Astrocyte (in vitro differentiated cells and primary cell): ENCODE results near the gene LRRC26. TPM values are rescaled to one million over a fixed set of nuclear protein-coding genes. Genes with fewer than 3 reads are reported as not detected.

Source experiments
- DNase-seq: peaks from one replicate; pipeline ENCODE4 v3.0.0-alpha.2; 2010; ENCODE audit warnings: low read depth
- FAIRE-seq: peaks from 2 replicates; lab custom pipeline; 2011; peaks lifted over from hg19 to GRCh38; lab: Jason Lieb, UNC
- H2AFZ ChIP-seq: 2 replicates; pipeline ENCODE4 v1.6.0; 2012; ENCODE audit warnings: low read depth, low read length, inconsistent platforms
- H3K27ac ChIP-seq: 2 replicates; pipeline ENCODE4 v1.5.1; 2011; ENCODE audit warnings: low read depth, low read length, inconsistent platforms
- H3K27me3 ChIP-seq: 2 replicates; pipeline ENCODE4 v1.6.0; 2011; ENCODE audit warnings: low read length, inconsistent platforms; ENCODE audit not compliant: insufficient read depth
- H3K36me3 ChIP-seq: 2 replicates; pipeline ENCODE4 v1.5.1; 2011; ENCODE audit warnings: low read length, inconsistent platforms; ENCODE audit not compliant: insufficient read depth
- H3K4me1 ChIP-seq: 2 replicates; pipeline ENCODE4 v1.5.1; 2011; ENCODE audit warnings: low read length, inconsistent platforms; ENCODE audit not compliant: insufficient read depth
- H3K4me2 ChIP-seq: 2 replicates; pipeline ENCODE4 v1.6.0; 2012; ENCODE audit warnings: low read length, inconsistent platforms
- H3K4me3 ChIP-seq: 2 replicates; pipeline ENCODE4 v1.5.1; 2011; ENCODE audit warnings: low read depth, mild to moderate bottlenecking, low read length, inconsistent platforms; ENCODE audit not compliant: insufficient read depth
- H3K79me2 ChIP-seq: 2 replicates; pipeline ENCODE4 v1.6.0; 2012; ENCODE audit warnings: mild to moderate bottlenecking, low read length, inconsistent platforms; ENCODE audit not compliant: insufficient read depth
- H3K9ac ChIP-seq: 2 replicates; pipeline ENCODE4 v1.6.0; 2012; ENCODE audit warnings: mild to moderate bottlenecking, low read length, inconsistent platforms
- H3K9me3 ChIP-seq: 2 replicates; pipeline ENCODE4 v1.5.1; 2012; ENCODE audit warnings: low read depth, mild to moderate bottlenecking, low read length, inconsistent platforms; ENCODE audit not compliant: insufficient read depth
- H4K20me1 ChIP-seq: 2 replicates; pipeline ENCODE4 v1.6.0; 2012; ENCODE audit warnings: low read length, inconsistent platforms; ENCODE audit not compliant: insufficient read depth
- H3K27ac Mint-ChIP-seq: one replicate; pipeline ENCODE4 v1.8.0; 2021; ENCODE audit warnings: mild to moderate bottlenecking, mixed read lengths; ENCODE audit not compliant: unreplicated experiment
- H3K27me3 Mint-ChIP-seq: one replicate; pipeline ENCODE4 v1.8.0; 2021; ENCODE audit warnings: low read depth, mixed read lengths; ENCODE audit not compliant: unreplicated experiment
- H3K36me3 Mint-ChIP-seq: one replicate; pipeline ENCODE4 v1.8.0; 2021; ENCODE audit warnings: low read depth, mixed read lengths; ENCODE audit not compliant: unreplicated experiment
- H3K4me1 Mint-ChIP-seq: one replicate; pipeline ENCODE4 v1.8.0; 2021; ENCODE audit warnings: low read depth, mixed read lengths; ENCODE audit not compliant: unreplicated experiment
- H3K4me3 Mint-ChIP-seq: one replicate; pipeline ENCODE4 v1.8.0; 2021; ENCODE audit warnings: mild to moderate bottlenecking, moderate library complexity, mixed read lengths; ENCODE audit not compliant: unreplicated experiment
- H3K9me3 Mint-ChIP-seq: one replicate; pipeline ENCODE4 v1.8.0; 2021; ENCODE audit warnings: mild to moderate bottlenecking, mixed read lengths; ENCODE audit not compliant: unreplicated experiment
- CTCF ChIP-seq: IDR thresholded peaks from 2 replicates; pipeline ENCODE4 v1.5.1; 2011; ENCODE audit warnings: low read depth, mild to moderate bottlenecking, inconsistent platforms, low read length, moderate library complexity; ENCODE audit not compliant: insufficient read depth
- EZH2 ChIP-seq: IDR thresholded peaks from 2 replicates; pipeline ENCODE4 v1.6.1; 2012; ENCODE audit warnings: mild to moderate bottlenecking, low read length, inconsistent platforms; ENCODE audit not compliant: insufficient read depth
- total RNA-seq: library from RNA; stranded (reverse); gene quantifications from 2 replicates; pipeline ENCODE4 v1.2.1, GENCODE V29; 2021

Gene LRRC26
- total RNA-seq, 1 donor from 2014 or later = not detected

GRCh38 chr9:137156567-137157375 is 13.1 kb downstream of the LRRC26 start:
- peaks cover 21% of the 10 kb centered on the region for H3K27me3 ChIP-seq
- Mint-ChIP-seq H3K4me1 (peaks cover 2% of the 10 kb centered on the region), H3K36me3 (no peaks in the 10 kb centered on the region), H3K27me3 (peaks cover 55% of the 10 kb centered on the region), H3K4me3 (no peak overlapping the region), H3K27ac (no peak overlapping the region), H3K9me3 (no peaks in the 10 kb centered on the region)
- no peak for TF ChIP-seq CTCF
- no peak for TF ChIP-seq EZH2
- H3K4me2 ChIP-seq = peak overlapping the region; percentile 85
- H4K20me1 ChIP-seq = no peaks in the 10 kb centered on the region
- H3K79me2 ChIP-seq = no peaks in the 10 kb centered on the region
- no peak for DNase-seq
- peak overlapping the region; percentile 62 for H2AFZ ChIP-seq
- H3K9me3 ChIP-seq = no peaks in the 10 kb centered on the region
- no peaks in the 10 kb centered on the region for H3K36me3 ChIP-seq
- no peak overlapping the region for H3K4me3 ChIP-seq
- no peak overlapping the region for H3K9ac ChIP-seq
- no peak for FAIRE-seq
- no peak overlapping the region for H3K27ac ChIP-seq
- no peaks in the 10 kb centered on the region for H3K4me1 ChIP-seq

- Histone ChIP-seq H3K27me3 (peaks cover 12% of the 10 kb centered on the region), H3K4me1 (no peaks in the 10 kb centered on the region), H2AFZ (no peak overlapping the region), H3K36me3 (no peaks in the 10 kb centered on the region), H3K4me2 (no peak overlapping the region), H3K79me2 (no peaks in the 10 kb centered on the region), H3K9me3 (no peaks in the 10 kb centered on the region), H3K27ac (no peak overlapping the region), H4K20me1 (no peaks in the 10 kb centered on the region), H3K9ac (no peak overlapping the region), H3K4me3 (no peak overlapping the region)
- Mint-ChIP-seq H3K36me3 (no peaks in the 10 kb centered on the region), H3K9me3 (no peaks in the 10 kb centered on the region), H3K27me3 (peaks cover 32% of the 10 kb centered on the region), H3K4me3 (no peak overlapping the region), H3K4me1 (no peaks in the 10 kb centered on the region), H3K27ac (no peak overlapping the region)
- TF ChIP-seq CTCF (no peak), EZH2 (no peak)
- DNase-seq (no peak), FAIRE-seq (no peak)
Measured at GRCh38 chr9:137152844-137153405, 16.9 kb downstream of the LRRC26 start.
